ENCODE data around the gene SPIB.

Gene SPIB

GRCh38 chr19:50457300-50457699, 38.6 kb downstream of the SPIB start:
- H3K4me3 ChIP-seq (ENCODE audit: low read depth, low read length) = no peak overlapping the region
- no peak for TF ChIP-seq CTCF (IDR thresholded peaks at IDR 0.05; ENCODE audit: insufficient read depth, low read length, missing control alignments)
- ChIA-PET POLR2A (no interaction called here), CTCF (interaction anchor here (1.1 to 2.3 kb wide), 3 partner anchors 8 to 89 kb away, joined by 3 to 7 read pairs (median 4); no protein-coding TSS in a partner anchor)
- DNase-seq (ENCODE audit: low read depth, low spot score) = no peak

GRCh38 chr19:50458396-50459066, 39.8 kb downstream of the SPIB start:
- CTCF ChIA-PET = interaction anchor here (0.9 to 2.3 kb wide), 5 partner anchors 13 to 101 kb away, joined by 3 to 7 read pairs (median 3); no protein-coding TSS in a partner anchor
- H3K4me3 ChIP-seq (ENCODE audit: low read depth, low read length) = no peak overlapping the region
- TF ChIP-seq CTCF (IDR thresholded peaks at IDR 0.05; ENCODE audit: insufficient read depth, low read length, missing control alignments) = no peak
- no peak for DNase-seq (ENCODE audit: low read depth, low spot score)
- POLR2A ChIA-PET = no interaction called here

GRCh38 chr19:50459067-50459456, 40.3 kb downstream of the SPIB start:
- no peak for TF ChIP-seq CTCF (IDR thresholded peaks at IDR 0.05; ENCODE audit: insufficient read depth, low read length, missing control alignments)

GRCh38 chr19:50459638-50460037, 40.9 kb downstream of the SPIB start:
- CTCF ChIA-PET = interaction anchor here (0.6 to 7.4 kb wide), 9 partner anchors 14 to 108 kb away, joined by 3 to 132 read pairs (median 4); partner anchors contain the start of gene NAPSA
- no peak for TF ChIP-seq CTCF (IDR thresholded peaks at IDR 0.05; ENCODE audit: insufficient read depth, low read length, missing control alignments)
- POLR2A ChIA-PET = no interaction called here
- no peak for DNase-seq (ENCODE audit: low read depth, low spot score)
- no peak overlapping the region for H3K4me3 ChIP-seq (ENCODE audit: low read depth, low read length)

More at GRCh38 chr19:50459067-50459456, 40.3 kb downstream of the SPIB start:
- no peak overlapping the region for H3K4me3 ChIP-seq (ENCODE audit: low read depth, low read length)
- DNase-seq (ENCODE audit: low read depth, low spot score) = no peak
- ChIA-PET CTCF (interaction anchor here (0.9 to 1.5 kb wide), 2 partner anchors 13 to 102 kb away, joined by 3 read pairs; no protein-coding TSS in a partner anchor), POLR2A (no interaction called here)

- DNase-seq (ENCODE audit: low read depth, low spot score) = no peak
- TF ChIP-seq CTCF (IDR thresholded peaks at IDR 0.05; ENCODE audit: insufficient read depth, low read length, missing control alignments) = no peak
- POLR2A ChIA-PET = interaction anchor here (1.6 kb wide), 1 partner anchor 76 kb away, joined by 7 read pairs; the partner anchor contains the start of gene POLD1
- H3K4me3 ChIP-seq (ENCODE audit: low read depth, low read length) = no peak overlapping the region
- CTCF ChIA-PET = interaction anchor here (0.6 to 7.4 kb wide), 17 partner anchors 8 to 109 kb away, joined by 3 to 132 read pairs (median 5); partner anchors contain the start of genes EMC10, GARIN5A and NAPSA
Observed at GRCh38 chr19:50460161-50460765, 41.5 kb downstream of the SPIB start.

Data from AG04449 (cell line).